H1 (cell line): ENCODE data around the gene ACLY. TPM values are rescaled to one million over a fixed set of nuclear protein-coding genes. Genes with fewer than 3 reads are reported as not detected.

Experiments
- CTCF ChIA-PET: fragments of 300-600 bp; sonication (Branson Sonifier 250); formaldehyde crosslinking; loops from one replicate; lab custom pipeline; 2021; ENCODE audit not compliant: partially characterized antibody; lab: Charles Lee
- POLR2A ChIA-PET: fragments of 300-600 bp; sonication (Branson Sonifier 250); formaldehyde crosslinking; loops from one replicate; lab custom pipeline; 2021; ENCODE audit warnings: inconsistent platforms; ENCODE audit not compliant: partially characterized antibody; lab: Charles Lee
- DNase-seq, 2 experiments: peaks; one replicate each; pipeline versions ENCODE4 v3.0.0 to v3.0.0-alpha.2; 2010 to 2022; ENCODE audit warnings: low spot score in 2 of 2, low read depth in 1 of 2, mixed read lengths in 1 of 2
- FAIRE-seq: peaks from 2 replicates; lab custom pipeline; 2011; peaks lifted over from hg19 to GRCh38; lab: Jason Lieb, UNC
- H2AFZ ChIP-seq: 2 replicates; pipeline ENCODE4 v1.8.1; 2012; ENCODE audit warnings: low read length, inconsistent platforms
- H2AK5ac ChIP-seq: 2 replicates; pipeline ENCODE4 v1.6.1; 2013; ENCODE audit warnings: low read depth, low read length
- H2BK120ac ChIP-seq: replicated peaks from 2 replicates; pipeline ENCODE3; 2013; ENCODE audit warnings: low read depth, low read length, inconsistent platforms
- H2BK12ac ChIP-seq: 2 replicates; pipeline ENCODE4 v1.6.1; 2013; ENCODE audit warnings: low read depth, low read length
- H2BK15ac ChIP-seq: 2 replicates; pipeline ENCODE4 v1.6.1; 2013; ENCODE audit warnings: low read length
- H2BK20ac ChIP-seq: 2 replicates; pipeline ENCODE4 v1.6.1; 2013; ENCODE audit warnings: low read length
- H2BK5ac ChIP-seq: 2 replicates; pipeline ENCODE4 v1.6.1; 2013; ENCODE audit warnings: low read depth, low read length
- H3K14ac ChIP-seq: 2 replicates; pipeline ENCODE4 v1.6.1; 2013; ENCODE audit warnings: inconsistent platforms; ENCODE audit not compliant: insufficient read length
- H3K18ac ChIP-seq: 2 replicates; pipeline ENCODE4 v1.6.1; 2013; ENCODE audit warnings: low read length; ENCODE audit errors: extremely low read depth
- H3K23ac ChIP-seq: 2 replicates; pipeline ENCODE4 v1.6.1; 2013; ENCODE audit warnings: inconsistent platforms; ENCODE audit not compliant: insufficient read length
- H3K23me2 ChIP-seq: 2 replicates; pipeline ENCODE4 v1.6.1; 2013; ENCODE audit warnings: low read depth, low read length
- H3K27ac ChIP-seq: 2 replicates; pipeline ENCODE4 v1.6.1; 2011; ENCODE audit warnings: low read depth, low read length, inconsistent platforms
- H3K27me3 ChIP-seq, 4 experiments: replicated peaks in 1 of 4; 1 replicate in 1 of 4; 2 replicates in 3 of 4; pipeline versions ENCODE4 v1.6.1 to v1.8.1; 2011 to 2013; ENCODE audit warnings: low read length in 3 of 4, mild to moderate bottlenecking in 3 of 4, inconsistent platforms in 2 of 4, mixed read lengths in 2 of 4, moderate library complexity in 1 of 4; ENCODE audit not compliant: control insufficient read depth in 3 of 4, insufficient read depth in 3 of 4; ENCODE audit errors: extremely low read depth in 1 of 4
- H3K36me3 ChIP-seq, 4 experiments: 2 replicates each; pipeline versions ENCODE4 v1.6.1 to v1.8.1; 2011 to 2013; ENCODE audit warnings: mild to moderate bottlenecking in 4 of 4, low read length in 3 of 4, moderate library complexity in 2 of 4, control low read depth in 1 of 4, inconsistent platforms in 1 of 4; ENCODE audit not compliant: insufficient read depth in 4 of 4, control insufficient read depth in 2 of 4
- H3K4ac ChIP-seq: replicated peaks from 2 replicates; pipeline ENCODE3; 2013; ENCODE audit warnings: low read length, low read depth, mixed read lengths, inconsistent platforms; ENCODE audit not compliant: insufficient read length
- H3K4me1 ChIP-seq, 4 experiments: replicated peaks in 1 of 4; 1 replicate in 1 of 4; 2 replicates in 3 of 4; pipeline versions ENCODE4 v1.6.1 to v1.8.1; 2011 to 2013; ENCODE audit warnings: low read length in 3 of 4, inconsistent platforms in 2 of 4, mixed read lengths in 1 of 4; ENCODE audit not compliant: insufficient read depth in 4 of 4, control insufficient read depth in 3 of 4
- H3K4me2 ChIP-seq, 2 experiments: 2 replicates each; pipeline versions ENCODE4 v1.6.1 to v1.8.1; 2011 to 2013; ENCODE audit warnings: low read depth in 2 of 2, low read length in 2 of 2, control low read depth in 1 of 2, inconsistent platforms in 1 of 2, mild to moderate bottlenecking in 1 of 2; ENCODE audit not compliant: insufficient read depth in 1 of 2
- H3K4me3 ChIP-seq, 4 experiments: fragments of 200-600, 300-600 bp in 1 of 4; sonication (generic), shearing (Covaris generic), sonication (Bioruptor Twin) in 1 of 4; 2 replicates each; pipeline versions ENCODE4 v1.5.1 to v1.8.1; 2011 to 2016; ENCODE audit warnings: low read length in 4 of 4, low read depth in 3 of 4, control low read depth in 2 of 4, inconsistent platforms in 2 of 4, mild to moderate bottlenecking in 2 of 4, mixed read lengths in 1 of 4, moderate library complexity in 1 of 4; ENCODE audit not compliant: insufficient read depth in 2 of 4; ENCODE audit errors: extremely low read depth in 1 of 4
- H3K56ac ChIP-seq: replicated peaks from 2 replicates; pipeline ENCODE3; 2013; ENCODE audit warnings: low read depth, mild to moderate bottlenecking, mixed read lengths, low read length, inconsistent platforms; ENCODE audit not compliant: insufficient read length
- H3K79me1 ChIP-seq: 2 replicates; pipeline ENCODE4 v1.6.1; 2013; ENCODE audit warnings: low read depth, low read length, control low read depth
- H3K79me2 ChIP-seq, 2 experiments: 2 replicates each; pipeline versions ENCODE4 v1.6.1 to v1.8.1; 2012 to 2013; ENCODE audit warnings: low read length in 2 of 2, mild to moderate bottlenecking in 2 of 2, inconsistent platforms in 1 of 2; ENCODE audit not compliant: insufficient read depth in 2 of 2, control insufficient read depth in 1 of 2
- H3K9ac ChIP-seq, 4 experiments: replicated peaks in 1 of 4; 1 replicate in 1 of 4; 2 replicates in 3 of 4; pipeline versions ENCODE4 v1.6.1 to v1.8.1; 2011 to 2013; ENCODE audit warnings: low read depth in 3 of 4, low read length in 3 of 4, control low read depth in 2 of 4, mild to moderate bottlenecking in 2 of 4, moderate library complexity in 2 of 4, inconsistent platforms in 1 of 4; ENCODE audit errors: extremely low read depth in 1 of 4
- H3K9me3 ChIP-seq, 2 experiments: 2 replicates each; pipeline versions ENCODE4 v1.6.1 to v1.8.1; 2012 to 2013; ENCODE audit warnings: mild to moderate bottlenecking in 2 of 2, moderate library complexity in 2 of 2, control low read depth in 1 of 2, inconsistent platforms in 1 of 2, low read depth in 1 of 2, low read length in 1 of 2, mixed read lengths in 1 of 2; ENCODE audit not compliant: insufficient read depth in 2 of 2
- H4K20me1 ChIP-seq, 2 experiments: replicated peaks in 1 of 2; 2 replicates each; pipeline versions ENCODE3 to v1.8.1; 2011 to 2013; ENCODE audit warnings: inconsistent platforms in 2 of 2, low read length in 2 of 2, mild to moderate bottlenecking in 1 of 2; ENCODE audit not compliant: insufficient read depth in 2 of 2, control insufficient read depth in 1 of 2
- H4K5ac ChIP-seq: 2 replicates; pipeline ENCODE4 v1.6.1; 2013; ENCODE audit warnings: low read length, low read depth, mixed read lengths, inconsistent platforms; ENCODE audit not compliant: insufficient read length
- H4K8ac ChIP-seq: 2 replicates; pipeline ENCODE4 v1.8.0; 2013; ENCODE audit warnings: mild to moderate bottlenecking, moderate library complexity, low read length, inconsistent platforms; ENCODE audit not compliant: insufficient read depth; ENCODE audit errors: extremely low read depth
- H4K91ac ChIP-seq: replicated peaks from 2 replicates; pipeline ENCODE3; 2013; ENCODE audit warnings: low read length, mixed read lengths, inconsistent platforms; ENCODE audit not compliant: insufficient read length
- ASH2L ChIP-seq: fragments of 200-600, 300-600 bp; sonication (generic); IDR thresholded peaks from one replicate; pipeline ENCODE4 v1.7.1; 2017; ENCODE audit warnings: low read length
- MAFK ChIP-seq: IDR thresholded peaks from 2 replicates; pipeline ENCODE4 v1.6.1; 2012; ENCODE audit warnings: low read depth, mild to moderate bottlenecking, improper control_type of control experiment, low read length
- SUZ12 ChIP-seq: fragments of 200-600 bp; sonication (generic); IDR thresholded peaks from 2 replicates; pipeline ENCODE4 v1.6.1; 2012; ENCODE audit warnings: mild to moderate bottlenecking, inconsistent platforms, low read length, moderate library complexity, mixed read lengths
- WGBS, 2 experiments: shearing (Covaris generic) in 1 of 2; methylation state at CpG; one replicate each; pipeline versions ENCODE4 v1.1.6 to v1.1.7; 2013 to 2015; ENCODE audit warnings: low lambda C conversion rate in 2 of 2, mixed read lengths in 2 of 2, inconsistent platforms in 1 of 2, low coverage in 1 of 2, missing lambda C conversion rate in 1 of 2; ENCODE audit not compliant: insufficient replicate concordance in 2 of 2, insufficient coverage in 1 of 2, insufficient read length in 1 of 2; ENCODE audit errors: extremely low coverage in 1 of 2, missing lambda C conversion rate in 1 of 2; 5-methylcytosine and 5-hydroxymethylcytosine counted together
- polyA plus RNA-seq, 7 experiments: library from polyadenylated mRNA; depleted of rRNA in 3 of 7; stranded (reverse) in 5 of 7; unstranded in 2 of 7; fragments of >200 nt in 5 of 7; fragments of 200-250 nt in 2 of 7; gene quantifications; 1 replicate in 5 of 7; 2 replicates in 1 of 7; 4 replicates in 1 of 7; pipeline versions ENCODE4 v1.2.1 to v1.2.3, GENCODE V29; 2011 to 2013; ENCODE audit warnings: missing spikeins in 2 of 7, mixed read lengths in 2 of 7
- total RNA-seq: library from RNA; stranded (reverse); fragmentation: NEBNext Ultra II Directional; extraction: Animal tissue kit (Norgen Biotek cat#: 25700); gene quantifications from 2 replicates; pipeline ENCODE4 v1.2.1, GENCODE V29; 2021

ACLY gene
- total and polyA plus RNA-seq, 2 of the 8 experiments (the other 6 are each of a cell fraction or from before 2014, with no cell fraction given), result 167 to 393 TPM

GRCh38 chr17:41904242-41904841, 14.4 kb downstream of the ACLY start:
- WGBS, 2 experiments, result 90% methylated on average over 7 of the region's 7 CpGs; no CpG with 5 or more reads in 1 of the 2 experiments
- POLR2A ChIA-PET, result interaction anchor here (1.1 to 2.1 kb wide), 2 partner anchors 10 to 16 kb away, joined by 3 to 5 read pairs; no protein-coding TSS in a partner anchor

More at GRCh38 chr17:41904242-41904841, 14.4 kb downstream of the ACLY start:
- Histone ChIP-seq H3K18ac (no peak overlapping the region), H2AFZ (no peak overlapping the region), H3K27ac (no peak overlapping the region), H4K5ac (no peak overlapping the region), H3K9me3 (no peaks in the 10 kb centered on the region), H2BK20ac (no peak overlapping the region), H4K20me1 (peaks cover 18 to 23% of the 10 kb centered on the region in 2 experiments), H3K4me2 (no peak overlapping the region), H3K27me3 (no peaks in the 10 kb centered on the region), H3K23ac (no peak overlapping the region), H3K4me3 (no peak overlapping the region), H3K79me2 (peaks cover 0 to 3% of the 10 kb centered on the region in 2 experiments; a peak in 2 of 4 replicates), H2BK12ac (no peak overlapping the region), H3K4me1 (no peaks in the 10 kb centered on the region; a peak in 1 of 7 replicates), H2AK5ac (no peak overlapping the region), H4K8ac (no peak overlapping the region), H3K79me1 (peaks cover 6% of the 10 kb centered on the region; the same call in 1 of the 2 replicates), H3K4ac (no peak overlapping the region), H3K56ac (no peak overlapping the region), H2BK120ac (no peak overlapping the region), H2BK15ac (no peak overlapping the region), H3K23me2 (no peaks in the 10 kb centered on the region; the same call in 1 of the 2 replicates), H3K36me3 (peaks cover 48 to 96% (median 86%) of the 10 kb centered on the region in 4 experiments), H3K14ac (no peak overlapping the region), H3K9ac (no peak overlapping the region), H2BK5ac (no peak overlapping the region), H4K91ac (no peak overlapping the region)
- no peak for TF ChIP-seq ASH2L
- TF ChIP-seq SUZ12, result no peak
- TF ChIP-seq MAFK, result no peak
- DNase-seq (no peak), FAIRE-seq (no peak)
- CTCF ChIA-PET, result interaction anchor here (1.0 to 3.2 kb wide), 4 partner anchors 8 to 55 kb away, joined by 3 to 12 read pairs (median 4); no protein-coding TSS in a partner anchor
